SJSA1 (cell line): ENCODE measurements around the gene NOXA1. TPM values are rescaled to one million over a fixed set of nuclear protein-coding genes. Genes with fewer than 3 reads are reported as not detected.
A peak's percentile ranks its signal among the peaks of the same experiment; 100 is the strongest.

Experiments used
- DNase-seq, 2 experiments: peaks; one replicate each; pipeline ENCODE4 v3.0.0-alpha.2; 2015 to 2020; ENCODE audit warnings: low spot score in 2 of 2, low read depth in 1 of 2
- H3K27ac ChIP-seq: fragments of 250-450 bp; sonication (Bioruptor Pico); 2 replicates; pipeline ENCODE4 v1.5.1; 2020; ENCODE audit warnings: mild to moderate bottlenecking, moderate library complexity
- H3K27me3 ChIP-seq: fragments of 250-450 bp; sonication (Bioruptor Pico); replicated peaks from 2 replicates; pipeline ENCODE4 v1.5.1; 2020; ENCODE audit warnings: mild to moderate bottlenecking, moderate library complexity
- H3K36me3 ChIP-seq: fragments of 250-450 bp; sonication (Bioruptor Pico); 2 replicates; pipeline ENCODE4 v1.5.1; 2020; ENCODE audit warnings: mild to moderate bottlenecking
- H3K4me1 ChIP-seq: fragments of 250-450 bp; sonication (Bioruptor Pico); replicated peaks from 2 replicates; pipeline ENCODE4 v1.6.1; 2021; ENCODE audit warnings: mild to moderate bottlenecking
- H3K4me3 ChIP-seq: fragments of 250-450 bp; sonication (Bioruptor Pico); 2 replicates; pipeline ENCODE4 v1.5.1; 2020; ENCODE audit warnings: mild to moderate bottlenecking
- H3K9me3 ChIP-seq: fragments of 250-450 bp; sonication (Bioruptor Pico); replicated peaks from 2 replicates; pipeline ENCODE4 v1.5.1; 2020; ENCODE audit warnings: mild to moderate bottlenecking
- total RNA-seq: library from RNA; depleted of rRNA; stranded (reverse); fragments of >200 nt; shearing (Covaris generic); gene quantifications from 2 replicates; pipeline ENCODE4 v1.2.3, GENCODE V29; 2014

The NOXA1 gene
- total RNA-seq, 1 experiment from 2014 or later = not detected

GRCh38 chr9:137452006-137452760 lies 29.0 kb downstream of the NOXA1 start:
- no peak overlapping the region for H3K4me3 ChIP-seq
- H3K9me3 ChIP-seq = no peaks in the 10 kb centered on the region
- H3K27ac ChIP-seq = no peak overlapping the region

GRCh38 chr9:137452761-137453642 lies 29.8 kb downstream of the NOXA1 start:
- DNase-seq = no peak
- H3K4me3 ChIP-seq = no peak overlapping the region

More at GRCh38 chr9:137452006-137452760, 29.0 kb downstream of the NOXA1 start:
- H3K27me3 ChIP-seq = no peaks in the 10 kb centered on the region
- DNase-seq = no peak
- H3K36me3 ChIP-seq = peaks cover 48% of the 10 kb centered on the region
- H3K4me1 ChIP-seq = peaks cover 18% of the 10 kb centered on the region

DNA sequence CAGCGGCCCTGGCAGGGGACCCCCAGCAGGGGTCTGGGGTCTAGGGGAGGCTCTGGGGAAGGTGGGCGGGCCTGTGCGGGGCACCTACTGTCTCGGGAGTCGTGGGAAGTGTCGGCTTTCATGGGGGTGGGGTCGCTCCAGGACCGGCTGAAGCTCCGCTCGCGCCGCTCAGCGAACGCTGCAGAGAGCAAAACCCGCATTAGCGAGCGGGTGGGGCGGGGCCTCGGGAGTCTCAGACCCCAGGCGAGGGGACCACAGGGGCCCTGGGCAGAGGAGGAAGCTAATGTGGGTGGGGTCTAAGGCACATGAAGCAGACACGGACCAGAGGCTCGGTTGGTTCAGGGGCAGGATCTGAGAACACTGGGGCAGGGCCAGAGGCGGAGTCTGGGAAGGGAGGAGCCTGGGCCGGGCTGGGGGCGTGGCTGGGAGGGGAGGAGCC lies 30.5 kb downstream of the NOXA1 start:
- 0 out of 2 replicates have a peak, but pooled peaks cover under 1% of the 10 kb centered on the region for H3K9me3 ChIP-seq
- H3K27me3 ChIP-seq = no peaks in the 10 kb centered on the region
- peaks cover 33% of the 10 kb centered on the region for H3K4me1 ChIP-seq
- no peak overlapping the region for H3K27ac ChIP-seq
- peaks cover 58% of the 10 kb centered on the region for H3K36me3 ChIP-seq
- no peak for DNase-seq
- no peak overlapping the region for H3K4me3 ChIP-seq

More at GRCh38 chr9:137452761-137453642, 29.8 kb downstream of the NOXA1 start:
- Histone ChIP-seq H3K9me3 (no peaks in the 10 kb centered on the region), H3K36me3 (peaks cover 56% of the 10 kb centered on the region), H3K27me3 (no peaks in the 10 kb centered on the region), H3K4me1 (peaks cover 26% of the 10 kb centered on the region), H3K27ac (no peak overlapping the region)

DNA sequence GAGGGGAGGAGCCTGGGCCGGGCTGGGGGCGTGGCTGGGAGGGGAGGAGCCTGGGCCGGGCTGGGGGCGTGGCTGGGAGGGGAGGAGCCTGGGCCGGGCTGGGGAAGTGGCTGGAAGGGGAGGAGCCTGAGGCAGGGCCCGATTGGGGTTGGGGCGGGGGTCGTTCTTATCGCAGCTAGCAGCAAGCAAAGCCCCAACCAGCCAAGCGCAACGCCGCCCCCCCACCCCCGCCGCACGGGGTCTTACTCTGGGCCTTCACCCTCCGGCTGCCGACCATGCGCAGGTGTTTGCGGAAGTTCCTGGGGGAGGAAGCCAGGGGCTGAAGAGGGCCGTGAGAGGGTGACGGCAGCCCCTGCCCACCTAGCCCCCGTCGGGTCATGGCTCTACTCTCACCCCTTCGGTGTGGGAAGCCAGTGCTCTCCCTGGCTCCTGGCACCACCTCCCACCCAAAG lies 31.0 kb downstream of the NOXA1 start:
- peaks cover 6% of the 10 kb centered on the region; the same call in 1 of the 2 replicates for H3K9me3 ChIP-seq
- no peak for DNase-seq
- H3K4me1 ChIP-seq = peaks cover 38% of the 10 kb centered on the region
- H3K4me3 ChIP-seq = no peak overlapping the region
- H3K27ac ChIP-seq = no peak overlapping the region
- peaks cover 59% of the 10 kb centered on the region for H3K36me3 ChIP-seq
- no peaks in the 10 kb centered on the region for H3K27me3 ChIP-seq

DNA sequence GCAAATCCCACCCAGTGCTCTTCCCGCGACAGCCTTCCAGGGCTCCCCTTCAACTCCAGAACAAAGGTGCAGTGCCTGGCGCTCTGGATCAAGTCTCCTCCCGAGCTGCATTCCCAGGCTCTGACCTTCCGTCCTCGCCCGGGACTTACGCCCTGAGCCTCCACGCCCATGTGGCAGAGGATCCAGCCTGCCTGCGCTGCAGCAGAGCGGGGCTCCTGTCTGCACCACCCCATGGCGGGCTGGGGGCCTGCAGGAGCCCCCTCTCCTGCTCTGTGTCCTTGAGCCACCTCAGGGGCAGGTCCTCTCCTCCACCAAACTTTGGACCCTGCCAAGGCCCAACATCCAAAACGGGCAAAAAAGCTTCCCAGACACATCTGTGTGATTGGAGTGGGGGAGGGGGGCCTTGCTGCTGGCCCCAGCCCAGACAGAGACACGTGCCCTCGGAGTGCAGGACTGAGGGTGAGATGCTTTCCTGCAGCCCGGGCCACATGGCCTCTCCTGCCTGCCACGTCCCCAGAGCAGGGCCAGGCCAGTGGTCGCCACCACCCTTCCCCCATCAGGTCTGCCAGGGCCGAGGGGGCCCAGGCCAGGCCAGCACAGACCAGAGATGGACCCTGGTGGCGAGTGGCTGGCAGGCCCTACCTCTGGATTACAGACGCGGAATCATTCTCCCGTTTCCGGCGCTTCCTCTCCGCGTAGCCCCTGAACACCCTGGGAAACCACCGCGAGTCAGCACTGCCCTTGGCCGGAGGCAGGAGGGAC lies 31.6 kb downstream of the NOXA1 start:
- Histone ChIP-seq H3K27me3 (no peaks in the 10 kb centered on the region), H3K4me1 (peaks cover 44% of the 10 kb centered on the region), H3K27ac (no peak overlapping the region), H3K9me3 (peaks cover 6% of the 10 kb centered on the region; the same call in 1 of the 2 replicates), H3K36me3 (peaks cover 53% of the 10 kb centered on the region), H3K4me3 (no peak overlapping the region)
- DNase-seq = no peak

GRCh38 chr9:137455359-137455991 lies 32.3 kb downstream of the NOXA1 start:
- Histone ChIP-seq H3K27ac (no peak overlapping the region), H3K4me3 (no peak overlapping the region), H3K4me1 (peaks cover 45% of the 10 kb centered on the region), H3K27me3 (no peaks in the 10 kb centered on the region), H3K9me3 (peaks cover 6% of the 10 kb centered on the region; the same call in 1 of the 2 replicates), H3K36me3 (peaks cover 51% of the 10 kb centered on the region)
- no peak for DNase-seq

GRCh38 chr9:137456061-137456863 lies 33.1 kb downstream of the NOXA1 start:
- Histone ChIP-seq H3K36me3 (peaks cover 51% of the 10 kb centered on the region), H3K4me3 (no peak overlapping the region), H3K9me3 (peaks cover 6% of the 10 kb centered on the region; the same call in 1 of the 2 replicates), H3K4me1 (peaks cover 45% of the 10 kb centered on the region), H3K27ac (peak overlapping the region; percentile 35), H3K27me3 (no peaks in the 10 kb centered on the region)
- peak in 1 of 2 experiments; percentile 39 for DNase-seq

GRCh38 chr9:137456864-137457405 lies 33.7 kb downstream of the NOXA1 start:
- Histone ChIP-seq H3K9me3 (peaks cover 6% of the 10 kb centered on the region; the same call in 1 of the 2 replicates), H3K4me3 (no peak overlapping the region), H3K27me3 (no peaks in the 10 kb centered on the region), H3K4me1 (peaks cover 45% of the 10 kb centered on the region), H3K36me3 (peaks cover 51% of the 10 kb centered on the region), H3K27ac (peak overlapping the region; percentile 35)
- no peak for DNase-seq

DNA sequence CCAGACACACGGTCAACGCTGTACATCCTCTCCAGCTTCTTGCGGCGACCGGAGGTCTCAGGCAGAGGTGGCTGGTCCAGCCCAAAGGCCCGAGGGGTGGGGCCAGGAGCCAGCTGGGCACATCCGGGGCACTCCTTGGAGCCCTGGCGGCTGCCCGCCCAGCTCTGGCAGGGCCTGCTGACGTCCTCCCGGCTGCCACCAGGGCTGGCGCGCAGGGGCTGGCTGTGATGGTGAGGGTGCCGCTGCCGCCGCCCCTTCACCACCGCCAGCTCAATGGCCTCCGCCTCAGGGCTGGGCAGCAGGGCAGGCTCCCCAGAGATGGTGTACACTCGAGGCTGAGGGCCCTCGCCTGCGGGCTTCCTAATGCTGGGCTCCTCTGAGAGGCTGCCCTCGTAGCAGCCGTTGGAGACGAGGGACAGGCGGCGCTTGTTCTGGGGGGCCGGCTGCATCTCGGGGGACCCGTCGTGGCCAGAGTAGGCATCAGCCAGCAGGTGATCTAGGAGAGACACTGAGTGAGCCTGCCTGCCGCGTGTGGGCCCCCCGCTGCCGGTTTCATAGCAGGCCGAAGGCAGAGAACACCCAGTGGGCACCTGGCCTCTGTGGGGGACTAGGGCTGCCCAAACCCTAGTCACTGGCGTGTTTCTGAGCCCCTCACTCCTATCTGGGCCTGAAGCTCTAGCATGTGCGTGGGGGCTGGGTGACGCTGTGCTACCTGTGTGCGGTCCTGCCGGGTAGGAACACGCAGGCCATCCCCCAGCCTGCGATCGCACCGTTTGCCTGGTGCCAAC lies 34.4 kb downstream of the NOXA1 start:
- H3K4me1 ChIP-seq = peaks cover 45% of the 10 kb centered on the region
- H3K36me3 ChIP-seq = peaks cover 48% of the 10 kb centered on the region
- no peaks in the 10 kb centered on the region for H3K27me3 ChIP-seq
- H3K9me3 ChIP-seq = peaks cover 6% of the 10 kb centered on the region; the same call in 1 of the 2 replicates
- DNase-seq = no peak
- peak overlapping the region; percentile 84; the same call in 1 of the 2 replicates for H3K4me3 ChIP-seq
- no peak overlapping the region for H3K27ac ChIP-seq

DNA sequence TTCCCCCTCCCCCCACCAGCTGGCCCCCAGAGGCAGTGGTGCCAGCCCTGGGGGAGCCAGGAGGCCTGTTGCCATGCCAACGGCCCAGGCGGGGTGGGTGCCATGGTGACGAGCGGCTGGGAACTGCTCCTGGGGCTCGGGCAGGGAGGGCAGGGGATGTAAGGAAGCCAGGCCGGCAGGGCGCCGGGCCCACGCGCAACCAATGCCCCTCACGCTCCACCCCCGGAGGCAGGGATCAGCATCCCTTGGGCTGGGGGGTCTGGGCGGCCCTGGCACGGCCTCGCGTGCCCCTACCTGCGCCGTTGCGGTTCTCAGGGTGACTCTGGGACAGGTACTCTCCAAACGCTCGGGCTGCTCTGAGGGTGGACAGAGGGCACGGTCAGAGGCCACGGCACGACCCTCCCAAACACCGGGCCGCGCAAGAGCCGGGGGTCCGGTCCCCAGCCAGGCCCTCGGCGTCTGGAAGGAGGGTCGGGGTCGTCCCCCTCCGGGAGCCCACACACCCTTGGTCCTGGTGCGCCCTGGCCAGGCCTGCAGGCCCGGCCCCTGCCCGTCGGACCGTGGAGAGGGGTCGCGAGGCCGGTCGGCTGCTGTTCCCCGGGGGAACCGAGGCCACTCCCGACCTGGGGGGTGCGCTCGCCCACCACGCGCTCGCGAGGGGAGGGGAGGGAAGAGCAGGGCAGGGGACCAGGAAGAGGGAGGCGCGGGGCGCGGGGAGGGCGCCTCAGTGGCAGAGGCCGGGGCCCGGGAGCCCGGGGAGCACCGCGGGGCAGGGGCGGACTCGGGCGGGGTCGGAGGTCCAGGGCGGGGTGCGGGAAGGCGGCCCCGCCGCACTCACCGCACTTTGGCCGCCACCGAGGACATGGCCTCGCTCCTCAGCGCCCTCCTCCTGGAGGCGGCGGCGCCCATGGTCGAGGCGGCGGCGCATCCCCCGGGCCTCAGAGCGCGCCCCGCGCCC lies 35.3 kb downstream of the NOXA1 start:
- H3K4me3 ChIP-seq = peak overlapping the region; percentile 84
- H3K27me3 ChIP-seq = no peaks in the 10 kb centered on the region
- H3K36me3 ChIP-seq = peaks cover 40% of the 10 kb centered on the region
- H3K9me3 ChIP-seq = peaks cover 6% of the 10 kb centered on the region; the same call in 1 of the 2 replicates
- peaks cover 45% of the 10 kb centered on the region for H3K4me1 ChIP-seq
- no peak for DNase-seq
- peak overlapping the region; percentile 47 for H3K27ac ChIP-seq
